Central memory CD4-positive, alpha-beta T cell (primary cell): ENCODE results near the gene DKK3.

ENCODE experiments used
- DNase-seq: peaks from one replicate; pipeline ENCODE4 v3.0.0; 2022

Gene DKK3

DNA sequence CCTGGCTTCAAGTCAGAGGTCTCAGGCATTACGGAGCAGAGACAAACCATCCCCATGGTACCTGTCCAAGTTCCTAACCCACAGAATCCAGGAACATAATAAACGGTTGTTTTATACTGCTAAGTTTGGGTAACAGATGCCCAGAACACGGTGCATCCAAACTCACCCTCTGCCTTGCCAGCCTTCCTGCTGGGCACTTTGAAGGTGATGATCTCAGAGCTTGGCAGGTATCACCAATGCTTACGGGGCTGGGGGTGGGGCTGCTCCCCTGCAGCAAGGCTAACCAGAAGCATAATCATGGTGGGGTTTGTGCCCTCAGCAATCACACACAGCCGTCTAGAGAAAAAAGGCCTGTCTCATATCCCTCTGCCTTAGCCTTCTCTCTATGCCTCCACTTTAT lies 27.1 kb downstream of the DKK3 start:
- DNase-seq, result no peak

DNA sequence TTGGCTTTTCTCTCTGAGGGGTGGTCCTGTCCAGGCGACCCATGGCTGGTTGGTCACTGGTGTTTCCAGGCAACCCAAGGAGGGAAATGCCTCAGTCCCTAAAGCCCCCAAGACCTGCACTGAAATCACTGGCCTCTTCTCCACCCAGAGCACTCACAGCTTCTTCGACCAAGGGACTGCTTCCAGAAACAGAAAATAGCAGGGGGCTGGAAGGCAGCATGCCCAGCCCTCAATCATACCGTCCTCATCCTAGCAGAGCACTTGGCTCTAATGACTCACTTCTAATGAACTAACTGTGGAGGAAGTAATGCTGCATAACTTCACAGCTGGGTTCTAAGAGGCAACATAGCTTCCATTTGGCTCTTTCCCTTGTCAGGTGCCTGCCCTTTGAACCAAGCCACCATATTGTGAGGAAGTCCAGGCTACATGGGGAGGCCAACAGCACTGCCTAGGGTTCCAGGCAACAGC lies 27.6 kb downstream of the DKK3 start:
- no peak for DNase-seq

DNA sequence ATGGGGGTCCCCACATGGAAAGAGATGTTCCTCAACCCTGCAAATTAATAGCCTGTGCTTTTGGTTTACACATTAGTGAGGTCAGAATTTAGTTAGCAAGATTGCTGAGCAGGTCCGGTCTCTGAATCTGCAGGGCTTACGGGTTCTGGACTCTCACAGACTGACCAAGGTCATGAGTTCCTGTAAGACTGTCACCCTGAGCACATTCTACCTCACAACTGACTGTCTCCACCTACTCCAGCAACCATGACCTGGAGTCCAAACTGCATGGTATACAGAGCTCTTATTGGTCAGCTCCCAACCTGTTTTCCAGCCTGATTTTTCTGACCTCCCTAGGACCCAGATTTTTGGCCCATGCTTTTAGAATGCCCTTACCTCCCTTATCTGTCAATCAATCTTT lies 28.2 kb downstream of the DKK3 start:
- no peak for DNase-seq

DNA sequence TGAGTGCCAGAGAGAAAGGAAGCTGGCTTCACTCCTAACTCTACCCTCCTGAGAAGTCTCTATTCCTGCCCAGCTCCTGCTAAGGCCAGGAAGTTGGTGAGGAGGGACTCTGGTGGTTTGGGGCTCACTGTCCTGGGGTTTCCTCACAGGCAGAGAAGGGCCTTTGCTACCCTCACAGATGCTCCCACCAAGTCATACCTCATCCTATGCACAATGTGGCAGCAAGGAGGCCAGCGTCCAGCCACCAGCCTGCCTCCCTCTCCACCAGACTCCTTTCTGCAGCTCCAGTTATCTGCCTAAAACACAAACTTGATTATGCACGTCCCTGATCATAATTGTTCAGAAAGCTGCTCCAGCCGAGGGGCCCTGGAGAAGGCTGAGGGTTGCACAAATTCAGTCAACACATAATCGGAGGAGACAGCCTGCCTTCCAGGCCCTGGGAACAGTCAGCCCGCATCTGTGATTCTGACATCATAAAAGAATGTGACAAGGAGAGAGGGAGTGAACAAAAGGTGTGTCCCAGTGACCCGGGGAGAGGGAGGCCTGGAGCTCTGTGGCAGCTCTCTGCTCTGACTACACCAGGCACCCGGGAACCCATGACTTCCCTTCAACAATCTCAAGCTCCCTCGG lies 28.8 kb downstream of the DKK3 start:
- DNase-seq, result no peak

- DNase-seq, result no peak
Observed at GRCh38 chr11:11978792-11979487, 29.5 kb downstream of the DKK3 start.

- no peak for DNase-seq
Observed at GRCh38 chr11:11978098-11978637, 30.3 kb downstream of the DKK3 start.

DNA sequence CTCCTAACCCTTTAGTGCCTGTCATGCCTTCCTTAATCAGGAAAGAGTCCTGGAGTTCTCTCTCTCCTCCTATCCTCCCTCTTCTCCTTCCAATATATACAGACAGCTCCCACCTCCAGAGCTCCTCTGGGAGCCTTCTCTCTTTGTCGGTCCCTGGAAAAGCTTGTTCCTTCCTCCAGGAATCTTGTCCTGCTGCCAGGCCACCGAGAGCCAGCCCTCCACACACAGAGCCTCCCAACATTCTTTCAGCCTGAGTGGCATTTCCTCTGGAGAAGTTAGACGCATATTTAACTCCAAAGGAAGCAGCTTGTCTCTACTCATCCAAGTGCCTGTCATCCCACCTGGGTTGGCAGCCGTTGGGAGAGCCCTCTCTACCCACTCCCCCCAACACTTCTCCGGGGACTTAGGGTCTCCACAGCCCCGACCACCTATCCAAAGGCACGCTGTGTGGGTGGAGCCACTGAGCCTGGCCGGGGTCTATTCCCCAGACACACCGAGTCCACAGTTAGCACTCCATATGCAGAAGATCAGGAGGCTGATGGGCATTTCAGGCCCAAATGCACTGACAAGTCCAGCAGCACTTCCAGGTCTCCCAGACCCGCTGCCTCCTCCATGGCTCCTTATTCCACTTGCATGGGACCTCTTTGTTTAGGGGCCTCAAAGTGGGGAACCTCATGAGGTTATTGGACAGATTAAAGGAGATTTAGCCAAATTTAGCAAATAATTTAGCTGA lies 31.1 kb downstream of the DKK3 start:
- DNase-seq, result no peak

DNA sequence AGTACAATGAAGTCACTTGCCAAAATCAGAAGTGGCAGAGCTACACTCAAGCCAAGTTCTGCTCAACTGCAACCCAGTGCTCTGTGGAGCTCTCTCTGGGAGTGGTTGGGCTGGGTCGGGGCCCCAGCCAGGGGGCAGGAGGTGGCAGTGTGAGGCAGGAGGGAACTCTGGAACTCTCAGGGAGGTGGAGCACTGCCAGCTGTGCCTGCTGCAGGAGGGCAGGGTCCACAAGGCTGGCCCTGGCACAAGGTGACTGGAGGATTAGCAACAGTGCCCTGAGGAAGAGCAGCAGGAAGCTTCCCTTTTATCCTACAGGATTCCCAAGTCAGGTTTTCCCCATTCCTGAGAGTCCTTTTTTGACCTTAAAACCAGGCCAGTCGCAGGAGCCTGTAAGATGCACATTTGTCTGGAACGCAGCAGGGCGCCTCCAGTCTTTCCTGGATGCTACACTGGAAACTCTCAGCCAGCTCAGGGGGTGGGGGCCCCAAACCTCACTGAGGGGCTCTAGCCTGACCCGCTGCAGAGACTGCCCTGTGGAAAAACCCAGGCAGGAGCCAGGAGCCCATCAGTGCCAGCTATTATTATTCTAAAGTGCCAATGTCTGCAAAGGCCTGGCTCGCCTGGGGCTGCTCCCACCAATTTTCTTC lies 31.8 kb downstream of the DKK3 start:
- no peak for DNase-seq

GRCh38 chr11:11975201-11976092 lies 33.0 kb downstream of the DKK3 start:
- no peak for DNase-seq

DNA sequence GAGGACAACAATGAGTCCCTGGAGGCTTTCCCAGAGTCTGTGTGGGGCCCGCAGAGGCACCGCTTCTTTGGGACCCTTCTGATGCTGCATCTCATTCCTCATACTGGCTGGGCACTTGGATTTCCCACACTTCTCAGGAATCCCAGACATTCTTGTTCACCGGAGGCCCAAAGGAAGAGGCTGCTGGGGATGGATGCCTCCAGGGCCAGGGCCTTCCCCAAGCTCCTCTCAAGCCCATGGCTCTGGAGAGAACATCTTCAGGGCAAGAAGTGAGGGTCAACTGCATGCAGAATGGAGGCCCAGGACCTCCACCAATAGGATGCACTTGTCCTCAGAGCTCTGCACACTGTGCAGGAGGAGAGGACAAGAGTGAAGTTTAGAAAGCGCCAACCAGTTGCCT lies 34.6 kb downstream of the DKK3 start:
- DNase-seq, result no peak

- DNase-seq, result no peak
Observed at GRCh38 chr11:11973361-11973800, 35.0 kb downstream of the DKK3 start.

GRCh38 chr11:11972730-11973341 lies 35.6 kb downstream of the DKK3 start:
- DNase-seq, result no peak

GRCh38 chr11:11971906-11972547 lies 36.4 kb downstream of the DKK3 start:
- no peak for DNase-seq

GRCh38 chr11:11970556-11970955 lies 37.9 kb downstream of the DKK3 start:
- DNase-seq, result no peak

DNA sequence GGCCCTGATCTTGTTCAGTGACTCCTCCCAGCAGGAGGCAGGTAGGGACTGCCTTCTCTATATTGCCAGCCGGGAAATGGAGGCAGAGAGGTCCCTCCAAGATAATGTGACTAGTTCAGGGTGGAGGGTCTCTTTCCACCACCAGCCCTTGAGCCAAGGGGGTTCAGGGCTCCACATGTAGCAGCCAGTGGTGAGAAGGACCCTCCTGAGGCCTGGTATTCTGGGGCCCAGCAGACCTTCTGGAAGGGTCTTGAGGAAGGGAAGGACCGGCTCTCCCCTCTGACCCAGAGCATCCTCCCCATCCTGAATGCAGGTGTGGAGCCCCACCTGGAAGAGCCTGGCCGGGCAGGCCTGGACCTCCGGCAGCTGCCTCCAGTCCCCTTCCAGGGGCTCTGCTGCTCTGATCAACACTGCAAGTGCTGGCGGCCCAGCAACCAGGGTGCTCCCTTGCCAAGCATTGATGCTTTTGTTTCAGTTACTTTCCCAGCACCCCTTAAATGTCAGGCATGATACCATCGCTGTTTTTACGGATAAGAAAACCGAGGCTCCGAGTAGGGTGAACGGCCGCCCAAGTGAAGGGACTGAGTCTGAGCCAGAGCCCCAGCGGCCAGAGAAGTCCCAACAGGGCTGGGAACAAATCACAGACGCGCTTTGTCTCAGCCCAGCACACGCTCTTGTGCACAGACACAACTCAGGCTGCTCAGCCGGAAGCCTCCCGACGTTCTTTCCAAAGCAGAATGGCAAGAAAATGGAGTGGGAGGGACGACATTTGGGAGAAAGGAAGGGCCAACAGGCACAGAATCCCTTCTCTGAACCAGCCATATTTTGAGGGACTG lies 38.8 kb downstream of the DKK3 start:
- no peak for DNase-seq

- no peak for DNase-seq
Observed at GRCh38 chr11:11968511-11969280, 39.7 kb downstream of the DKK3 start.

GRCh38 chr11:11967669-11968510 lies 40.5 kb downstream of the DKK3 start:
- DNase-seq, result no peak
